Suppressor macrophage treated with lipopolysaccharide for 1 hour (primary cell): ENCODE results near the gene ARG2.

Experiments used
- DNase-seq, 3 donors: peaks; one replicate each; pipeline ENCODE4 v3.0.0-alpha.2; 2020 to 2022

ARG2 gene

GRCh38 chr14:67694791-67695393 is 75.2 kb downstream of the ARG2 start:
- DNase-seq = peak; percentile 88 to 95 (median 92)

GRCh38 chr14:67695394-67695949 is 75.8 kb downstream of the ARG2 start, which contains the start of gene RDH11:
RDH11 (minus strand) TSS chr14:67695764; CDS start chr14:67695703, 61 bp downstream.
- peak; percentile 94 to 96 (median 95) for DNase-seq

- peak; percentile 17 to 32 (median 28) for DNase-seq
These were observed 77.3 kb downstream of the ARG2 start for GRCh38 chr14:67697006-67697405.

GRCh38 chr14:67698179-67698578 is 78.5 kb downstream of the ARG2 start:
- DNase-seq = no peak
